ENCODE results near the gene GPR137B.

GPR137B gene

GRCh38 chr1:236165238-236165981 is 23.1 kb downstream of the GPR137B start:
- in situ Hi-C loops (cut with HindIII; ENCODE audit: low sequenced_read_pairs) = no loop called here
- no peak for TF ChIP-seq CTCF (IDR thresholded peaks at IDR 0.05; ENCODE audit: low read depth, low read length)
- no peak overlapping the region for H3K4me3 ChIP-seq (ENCODE audit: low read depth, low read length)
- no peak for DNase-seq (ENCODE audit: low read depth, low spot score)

GRCh38 chr1:236166041-236166440 is 23.7 kb downstream of the GPR137B start:
- in situ Hi-C loops (cut with HindIII; ENCODE audit: low sequenced_read_pairs) = no loop called here
- no peak for TF ChIP-seq CTCF (IDR thresholded peaks at IDR 0.05; ENCODE audit: low read depth, low read length)
- DNase-seq (ENCODE audit: low read depth, low spot score) = no peak
- no peak overlapping the region for H3K4me3 ChIP-seq (ENCODE audit: low read depth, low read length)

- no peak for DNase-seq (ENCODE audit: low read depth, low spot score)
- in situ Hi-C loops (cut with HindIII; ENCODE audit: low sequenced_read_pairs) = no loop called here
These were observed 24.8 kb downstream of the GPR137B start for GRCh38 chr1:236167154-236167553.

GRCh38 chr1:236167578-236167977 is 25.2 kb downstream of the GPR137B start:
- DNase-seq (ENCODE audit: low read depth, low spot score) = no peak
- TF ChIP-seq CTCF (IDR thresholded peaks at IDR 0.05; ENCODE audit: low read depth, low read length) = no peak
- in situ Hi-C loops (cut with HindIII; ENCODE audit: low sequenced_read_pairs) = no loop called here
- H3K4me3 ChIP-seq (ENCODE audit: low read depth, low read length) = no peak overlapping the region

More at GRCh38 chr1:236167154-236167553, 24.8 kb downstream of the GPR137B start:
- no peak overlapping the region for H3K4me3 ChIP-seq (ENCODE audit: low read depth, low read length)
- TF ChIP-seq CTCF (IDR thresholded peaks at IDR 0.05; ENCODE audit: low read depth, low read length) = no peak

GRCh38 chr1:236168716-236169429 is 26.5 kb downstream of the GPR137B start:
- TF ChIP-seq CTCF (IDR thresholded peaks at IDR 0.05; ENCODE audit: low read depth, low read length) = no peak
- in situ Hi-C loops (cut with HindIII; ENCODE audit: low sequenced_read_pairs) = no loop called here
- H3K4me3 ChIP-seq (ENCODE audit: low read depth, low read length) = no peak overlapping the region
- DNase-seq (ENCODE audit: low read depth, low spot score) = peak; percentile 29

GRCh38 chr1:236172041-236172579 is 29.8 kb downstream of the GPR137B start:
- no peak for DNase-seq (ENCODE audit: low read depth, low spot score)
- in situ Hi-C loops (cut with HindIII; ENCODE audit: low sequenced_read_pairs) = no loop called here
- no peak overlapping the region for H3K4me3 ChIP-seq (ENCODE audit: low read depth, low read length)
- no peak for TF ChIP-seq CTCF (IDR thresholded peaks at IDR 0.05; ENCODE audit: low read depth, low read length)
